KMS-11 (cell line): ENCODE data around the gene PDLIM5.

ENCODE experiments used
- H2AFZ ChIP-seq: fragments of 200-600 bp; sonication (generic); 2 replicates; pipeline ENCODE4 v1.6.1; 2016; ENCODE audit warnings: antibody characterized with exemption, mixed run types, low read depth
- H3K27ac ChIP-seq: fragments of 200-600 bp; sonication (generic); 2 replicates; pipeline ENCODE4 v1.6.1; 2016; ENCODE audit warnings: mild to moderate bottlenecking, mixed run types
- H3K27me3 ChIP-seq: fragments of 200-600 bp; sonication (generic); 2 replicates; pipeline ENCODE4 v1.6.1; 2017; ENCODE audit warnings: mild to moderate bottlenecking, low read depth, mixed run types, moderate library complexity; ENCODE audit not compliant: insufficient read depth
- H3K36me3 ChIP-seq: fragments of 200-600 bp; sonication (generic); 2 replicates; pipeline ENCODE4 v1.6.1; 2017; ENCODE audit warnings: mild to moderate bottlenecking, mixed run types; ENCODE audit not compliant: insufficient read depth
- H3K4me1 ChIP-seq: fragments of 200-600 bp; sonication (generic); 2 replicates; pipeline ENCODE4 v1.6.1; 2016; ENCODE audit warnings: mild to moderate bottlenecking, low read depth, mixed run types; ENCODE audit not compliant: poor library complexity, severe bottlenecking
- H3K4me2 ChIP-seq: fragments of 200-600 bp; sonication (generic); 2 replicates; pipeline ENCODE4 v1.7.0; 2016; ENCODE audit warnings: mild to moderate bottlenecking, mixed run types
- H3K4me3 ChIP-seq: fragments of 200-600 bp; sonication (generic); IDR thresholded peaks from 2 replicates; pipeline ENCODE4 v1.6.1; 2017; ENCODE audit warnings: low read depth, low read length, mixed read lengths; ENCODE audit not compliant: insufficient read depth
- H3K79me2 ChIP-seq: fragments of 200-600 bp; sonication (generic); 2 replicates; pipeline ENCODE4 v1.6.1; 2016; ENCODE audit warnings: low read depth, mixed run types; ENCODE audit not compliant: insufficient read depth
- H3K9ac ChIP-seq: fragments of 200-600 bp; sonication (generic); 2 replicates; pipeline ENCODE4 v1.6.1; 2016; ENCODE audit warnings: mild to moderate bottlenecking, mixed run types
- H4K20me1 ChIP-seq: fragments of 200-600 bp; sonication (generic); 2 replicates; pipeline ENCODE4 v1.6.1; 2016; ENCODE audit warnings: mild to moderate bottlenecking, mixed run types; ENCODE audit not compliant: insufficient read depth
- TF ChIP-seq, protein P1 (sequence below): fragments of 200-600 bp; sonication (generic); conservative IDR thresholded peaks from 2 replicates; pipeline ENCODE4 v1.6.1; 2017; ENCODE audit warnings: low read depth, mild to moderate bottlenecking, antibody characterized with exemption, low read length, moderate library complexity, mixed read lengths

Gene PDLIM5

DNA sequence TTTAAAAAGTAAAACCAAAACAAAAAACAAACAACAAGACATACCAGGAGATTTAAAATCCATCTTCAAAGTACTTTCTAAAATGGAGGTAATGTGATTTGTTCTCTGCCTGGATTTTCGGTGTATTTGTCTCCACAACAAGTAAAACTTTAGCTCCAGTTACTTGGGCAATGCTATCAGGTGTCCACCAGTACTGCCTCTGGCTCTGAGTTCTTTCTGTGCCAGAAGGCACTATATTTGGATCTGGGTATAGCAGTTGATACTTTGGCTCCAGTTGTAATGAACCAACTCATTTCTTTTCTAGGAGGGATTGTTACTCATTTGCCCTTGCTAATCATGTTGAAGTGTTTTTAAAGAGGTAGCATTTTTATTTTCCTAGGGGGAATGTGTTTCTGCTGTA, 9.5 kb upstream of the PDLIM5 start:
- Histone ChIP-seq H3K36me3 (no peaks in the 10 kb centered on the region), H3K4me1 (no peaks in the 10 kb centered on the region), H3K4me2 (no peak overlapping the region), H3K79me2 (no peaks in the 10 kb centered on the region), H3K27me3 (no peaks in the 10 kb centered on the region), H3K4me3 (no peak overlapping the region), H3K9ac (no peak overlapping the region), H4K20me1 (no peaks in the 10 kb centered on the region), H3K27ac (no peak overlapping the region), H2AFZ (no peak overlapping the region)
- TF ChIP-seq, protein P1, sequence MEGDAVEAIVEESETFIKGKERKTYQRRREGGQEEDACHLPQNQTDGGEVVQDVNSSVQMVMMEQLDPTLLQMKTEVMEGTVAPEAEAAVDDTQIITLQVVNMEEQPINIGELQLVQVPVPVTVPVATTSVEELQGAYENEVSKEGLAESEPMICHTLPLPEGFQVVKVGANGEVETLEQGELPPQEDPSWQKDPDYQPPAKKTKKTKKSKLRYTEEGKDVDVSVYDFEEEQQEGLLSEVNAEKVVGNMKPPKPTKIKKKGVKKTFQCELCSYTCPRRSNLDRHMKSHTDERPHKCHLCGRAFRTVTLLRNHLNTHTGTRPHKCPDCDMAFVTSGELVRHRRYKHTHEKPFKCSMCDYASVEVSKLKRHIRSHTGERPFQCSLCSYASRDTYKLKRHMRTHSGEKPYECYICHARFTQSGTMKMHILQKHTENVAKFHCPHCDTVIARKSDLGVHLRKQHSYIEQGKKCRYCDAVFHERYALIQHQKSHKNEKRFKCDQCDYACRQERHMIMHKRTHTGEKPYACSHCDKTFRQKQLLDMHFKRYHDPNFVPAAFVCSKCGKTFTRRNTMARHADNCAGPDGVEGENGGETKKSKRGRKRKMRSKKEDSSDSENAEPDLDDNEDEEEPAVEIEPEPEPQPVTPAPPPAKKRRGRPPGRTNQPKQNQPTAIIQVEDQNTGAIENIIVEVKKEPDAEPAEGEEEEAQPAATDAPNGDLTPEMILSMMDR: no peak

DNA sequence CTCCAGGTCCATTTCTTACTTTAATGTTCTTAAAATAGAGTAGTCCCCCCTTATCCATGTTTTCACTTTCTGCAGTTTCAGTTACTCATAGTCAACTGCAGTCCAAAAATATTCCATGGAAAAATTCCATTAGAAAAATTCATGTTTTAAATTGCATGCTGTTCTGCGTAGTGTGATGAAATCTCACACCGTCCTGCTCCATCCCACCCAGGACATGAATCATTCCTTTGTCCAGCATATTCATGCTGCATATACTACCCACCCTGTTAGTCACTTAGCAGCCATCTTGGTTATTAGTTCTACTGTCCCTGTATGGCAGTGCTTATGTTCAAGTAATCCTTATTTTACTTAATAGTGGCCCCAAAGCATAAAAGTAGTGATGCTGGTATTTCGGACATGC, 5.4 kb upstream of the PDLIM5 start:
- TF ChIP-seq, protein P1: no peak
- no peak overlapping the region for H3K9ac ChIP-seq
- no peaks in the 10 kb centered on the region for H3K79me2 ChIP-seq
- H3K4me2 ChIP-seq: no peak overlapping the region
- H3K27me3 ChIP-seq: no peaks in the 10 kb centered on the region
- H4K20me1 ChIP-seq: no peaks in the 10 kb centered on the region
- H3K4me1 ChIP-seq: peaks cover 8% of the 10 kb centered on the region
- no peaks in the 10 kb centered on the region for H3K36me3 ChIP-seq
- no peak overlapping the region for H3K4me3 ChIP-seq
- H3K27ac ChIP-seq: no peak overlapping the region
- H2AFZ ChIP-seq: no peak overlapping the region

DNA sequence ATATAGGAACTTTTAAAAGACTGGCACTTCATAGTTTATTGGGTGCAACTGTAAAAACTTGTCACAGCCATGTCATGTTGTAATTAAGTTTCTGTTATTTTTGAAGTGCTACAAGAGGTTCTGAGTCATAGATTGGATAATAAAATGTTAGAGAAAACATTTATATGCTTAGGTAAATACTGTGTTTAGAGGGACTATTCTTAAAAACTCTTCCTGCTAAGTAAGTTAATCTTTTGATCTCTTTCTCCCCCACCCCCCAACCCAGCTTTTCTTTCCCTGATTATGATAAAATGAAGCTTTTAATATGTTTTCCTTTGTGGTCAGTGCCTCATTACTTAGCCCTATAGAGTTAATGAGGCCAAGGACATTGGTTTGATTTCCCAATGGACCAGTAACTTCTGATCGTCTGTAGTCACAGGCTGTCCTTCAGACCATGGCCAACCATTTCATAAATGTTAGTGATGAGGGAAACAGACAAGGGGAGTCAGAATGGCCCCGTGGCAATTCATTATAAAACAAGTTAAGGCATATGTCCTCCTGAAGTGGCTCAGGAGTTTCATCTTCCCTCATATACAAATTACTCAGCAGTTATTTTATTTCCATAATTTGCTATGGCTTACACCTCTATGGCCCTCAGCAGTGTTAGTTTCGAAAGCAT, 3.9 kb upstream of the PDLIM5 start:
- Histone ChIP-seq H3K27ac (no peak overlapping the region), H3K27me3 (no peaks in the 10 kb centered on the region), H3K4me2 (no peak overlapping the region), H3K79me2 (no peaks in the 10 kb centered on the region; the same call in 1 of the 2 replicates), H3K4me1 (peaks cover 10% of the 10 kb centered on the region), H2AFZ (no peak overlapping the region), H3K9ac (no peak overlapping the region), H3K4me3 (no peak overlapping the region), H3K36me3 (no peaks in the 10 kb centered on the region), H4K20me1 (no peaks in the 10 kb centered on the region)
- TF ChIP-seq, protein P1: no peak

DNA sequence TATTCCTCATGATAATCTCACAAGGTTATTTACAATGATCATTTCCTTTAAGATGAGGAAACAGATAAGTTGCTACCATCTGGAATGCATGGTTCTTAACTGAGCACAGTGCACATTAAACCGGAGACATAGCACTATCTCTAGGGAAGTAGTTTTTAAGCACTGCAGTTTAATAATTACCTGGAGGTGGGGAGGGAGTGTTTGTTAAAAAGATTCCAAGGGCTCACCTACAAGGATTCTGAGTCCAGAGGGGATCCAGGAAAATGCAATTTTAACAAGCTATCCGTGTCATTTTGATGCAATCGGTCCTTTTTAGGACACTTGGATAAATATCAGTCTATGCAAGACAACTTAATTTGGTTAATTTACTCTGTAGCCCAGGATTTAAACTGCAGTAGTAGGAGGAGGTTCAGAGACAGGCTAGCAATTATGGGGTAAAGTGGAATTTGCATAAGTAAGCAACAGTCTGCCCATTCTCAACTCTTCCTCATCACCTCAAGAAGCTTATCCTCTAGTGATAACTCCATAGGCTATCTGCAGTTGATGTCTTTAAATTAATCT, 2.8 kb upstream of the PDLIM5 start:
- Histone ChIP-seq H3K4me1 (peaks cover 20% of the 10 kb centered on the region), H3K79me2 (peaks cover 8% of the 10 kb centered on the region; the same call in 1 of the 2 replicates), H3K4me3 (no peak overlapping the region), H2AFZ (no peak overlapping the region), H3K36me3 (no peaks in the 10 kb centered on the region), H3K27ac (no peak overlapping the region), H4K20me1 (no peaks in the 10 kb centered on the region), H3K9ac (no peak overlapping the region), H3K4me2 (no peak overlapping the region), H3K27me3 (no peaks in the 10 kb centered on the region)
- TF ChIP-seq, protein P1: no peak
